ENCODE results near the gene CCDC38.

DNA sequence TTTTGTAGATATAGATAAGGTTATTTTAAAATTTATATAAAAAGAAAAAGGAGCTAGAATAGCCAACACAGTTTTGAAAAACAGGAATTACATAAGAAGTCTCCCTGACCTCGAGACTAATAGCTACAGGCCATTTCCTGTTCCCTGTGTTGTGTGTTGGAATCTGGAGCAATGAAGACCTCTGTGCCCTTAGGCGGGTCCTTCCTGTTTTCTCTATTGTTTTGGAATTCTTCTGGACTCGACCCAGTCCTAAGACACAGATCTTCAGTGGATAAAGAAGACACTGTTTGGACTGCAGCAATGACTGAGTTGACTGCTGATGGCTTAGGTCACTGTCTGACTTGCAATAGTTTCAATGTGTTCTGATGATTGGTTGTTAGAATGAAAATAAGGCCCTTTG, 57.4 kb downstream of the CCDC38 start:
- TF ChIP-seq, protein P1, sequence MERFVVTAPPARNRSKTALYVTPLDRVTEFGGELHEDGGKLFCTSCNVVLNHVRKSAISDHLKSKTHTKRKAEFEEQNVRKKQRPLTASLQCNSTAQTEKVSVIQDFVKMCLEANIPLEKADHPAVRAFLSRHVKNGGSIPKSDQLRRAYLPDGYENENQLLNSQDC (CRISPR knock-in tag; IDR thresholded peaks at IDR 0.05), result no peak
- TF ChIP-seq XRCC5 (IDR thresholded peaks at IDR 0.05; ENCODE audit: low read depth, low read length) (no peak), POLR2A (conservative IDR thresholded peaks at IDR 0.05) (no peak)
